ENCODE measurements around the gene PPP2R3C.
"Not testable (repeated sequence)": the region's sequence is repeated elsewhere in the genome, so short reads cannot be mapped to it uniquely, and the experiment has no call there.

The PPP2R3C gene

DNA sequence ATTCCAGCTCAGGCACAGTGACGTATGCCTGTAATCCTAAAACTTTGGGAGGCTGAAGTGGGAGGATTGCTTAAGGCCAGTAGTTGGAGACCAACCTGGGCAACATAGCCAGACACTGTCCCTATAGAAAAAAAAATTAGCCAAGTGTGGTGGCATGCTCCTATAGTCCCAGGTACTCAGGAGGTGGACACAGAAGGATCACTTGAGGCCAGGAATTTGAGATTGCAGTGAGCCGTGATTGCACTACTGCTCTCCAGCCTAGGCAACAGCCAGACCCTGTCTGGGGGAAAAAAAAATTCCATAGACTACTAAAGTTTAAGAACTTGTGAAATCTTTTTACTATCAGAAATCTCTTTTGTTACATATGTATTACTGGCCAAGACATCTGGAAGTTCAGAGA, 69.2 kb downstream of the PPP2R3C start:
- no peak for DNase-seq (ENCODE audit: low read depth)

DNA sequence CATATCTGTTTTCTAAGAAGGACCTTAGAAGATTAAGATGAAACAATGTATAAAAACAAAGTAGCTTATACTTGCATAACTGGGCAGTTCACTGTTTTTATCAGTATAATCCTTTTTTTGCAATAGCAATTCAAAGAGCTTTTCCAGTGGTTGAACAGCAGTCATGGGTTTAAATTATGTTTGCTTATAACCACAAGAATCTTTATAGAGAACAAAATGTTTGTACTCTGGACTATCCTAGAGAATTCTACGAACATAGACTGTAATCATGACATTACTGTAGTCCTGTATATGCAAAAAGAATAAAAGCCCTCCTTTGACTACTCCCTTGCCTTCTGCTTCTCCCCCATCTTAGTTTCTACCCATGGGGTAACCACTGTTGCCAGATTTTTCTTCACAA, 70.0 kb downstream of the PPP2R3C start:
- peak; percentile 89 for DNase-seq (ENCODE audit: low read depth)

- peak; percentile 72 for DNase-seq (ENCODE audit: low read depth)
Measured at GRCh38 chr14:35050652-35051051, 71.1 kb downstream of the PPP2R3C start.

DNA sequence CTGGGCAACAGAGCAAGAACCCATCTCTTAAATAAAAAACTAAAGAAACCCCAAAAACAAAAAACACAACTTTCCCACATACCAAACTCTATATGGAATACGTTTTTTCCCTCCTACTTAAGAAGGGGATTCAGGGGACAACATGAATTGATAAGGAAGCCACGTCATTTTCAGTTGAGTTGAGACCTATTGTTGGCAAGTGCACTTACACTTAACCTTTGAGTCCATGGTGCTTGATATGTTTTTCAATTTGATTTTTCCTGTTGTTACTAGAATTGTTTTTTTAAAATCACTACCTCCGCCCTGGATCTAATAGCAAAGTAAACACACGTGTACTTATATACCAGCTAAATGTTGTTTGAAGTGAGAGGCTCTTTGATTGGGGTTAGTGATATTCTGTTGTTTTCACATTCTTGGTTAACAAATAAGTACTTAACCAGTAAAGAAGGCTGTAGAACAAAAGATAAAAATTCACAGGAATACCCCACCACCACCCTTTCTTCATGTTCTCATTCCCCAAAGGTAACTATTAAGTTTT, 73.7 kb downstream of the PPP2R3C start:
- no peak for DNase-seq (ENCODE audit: low read depth)

DNA sequence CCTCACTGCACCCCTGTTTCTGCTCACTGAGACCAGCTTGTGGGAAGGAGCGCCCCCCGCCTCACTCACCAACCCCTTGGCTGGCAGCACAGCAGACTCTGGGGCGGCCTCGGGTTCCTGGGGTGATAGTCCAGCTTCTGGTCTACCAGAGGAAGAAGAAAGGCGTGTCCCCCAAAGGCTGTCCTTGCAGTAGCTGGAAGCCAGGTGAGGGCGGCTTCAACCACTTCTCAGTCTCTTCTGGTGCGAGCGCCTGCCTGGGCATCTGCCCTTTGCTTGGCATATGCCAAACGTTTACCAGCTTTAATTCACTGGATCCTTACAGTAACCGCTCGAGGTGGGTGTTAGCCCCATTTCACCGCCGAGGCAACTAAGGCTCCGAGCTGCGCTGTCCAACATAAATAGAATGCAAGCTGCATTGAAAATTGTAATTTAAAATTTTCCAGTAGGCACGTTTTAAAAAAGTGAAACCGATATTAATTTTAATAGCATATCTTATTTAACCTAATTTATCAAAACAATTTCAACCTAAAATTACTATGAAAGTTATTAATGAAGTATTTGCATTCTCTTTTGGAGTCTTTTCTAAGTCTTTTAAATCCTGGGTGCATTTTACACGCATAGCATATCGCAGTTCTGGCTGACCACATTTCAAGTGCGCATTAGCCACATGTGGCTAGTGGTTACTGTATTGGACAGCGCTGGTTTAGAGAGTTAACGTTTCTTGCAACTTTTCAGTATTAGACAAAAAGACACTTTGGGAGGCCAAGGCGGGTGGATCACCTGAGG, 74.8 kb downstream of the PPP2R3C start:
- DNase-seq (ENCODE audit: low read depth), result peak; percentile 56

DNA sequence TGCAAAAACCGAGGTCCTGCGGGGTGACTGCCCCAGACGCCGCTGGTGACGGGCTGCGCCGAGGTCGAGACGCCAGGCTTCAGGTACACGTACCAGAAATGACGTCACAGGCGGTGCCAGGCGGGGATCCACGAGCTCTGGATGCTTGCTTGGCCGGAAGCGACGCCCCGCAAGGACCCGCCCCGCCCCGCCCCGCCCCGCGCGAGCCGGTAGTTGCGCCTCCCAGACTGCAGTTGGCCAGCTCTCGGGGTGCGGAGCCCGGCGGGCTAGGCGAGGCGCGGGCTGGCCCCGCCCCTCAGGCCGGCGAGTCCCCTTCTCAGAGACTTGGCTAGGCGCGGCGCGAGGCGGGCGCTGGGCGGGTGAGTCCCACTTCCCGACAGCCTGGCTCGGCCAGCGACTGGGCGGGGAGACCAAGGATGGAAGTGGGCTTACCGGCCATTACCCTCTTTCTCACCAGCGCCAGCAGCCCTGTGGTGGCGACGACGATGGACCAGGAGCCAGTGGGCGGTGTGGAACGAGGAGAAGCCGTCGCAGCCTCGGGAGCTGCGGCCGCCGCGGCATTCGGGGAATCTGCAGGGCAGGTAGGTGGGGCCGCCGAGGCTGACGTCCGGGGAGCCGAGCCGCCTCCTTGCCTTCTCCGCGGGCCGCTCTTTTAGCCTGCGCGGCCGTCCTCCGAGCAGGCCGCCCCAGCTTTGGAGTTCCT, 75.6 kb downstream of the PPP2R3C start, which contains the start of gene FAM177A1:
Gene FAM177A1, plus strand, starts transcription at position 225 of the 703 bp plus-strand sequence. Its CDS starts 192 bp downstream, at position 417.
- DNase-seq (ENCODE audit: low read depth), result peak; percentile 99

DNA sequence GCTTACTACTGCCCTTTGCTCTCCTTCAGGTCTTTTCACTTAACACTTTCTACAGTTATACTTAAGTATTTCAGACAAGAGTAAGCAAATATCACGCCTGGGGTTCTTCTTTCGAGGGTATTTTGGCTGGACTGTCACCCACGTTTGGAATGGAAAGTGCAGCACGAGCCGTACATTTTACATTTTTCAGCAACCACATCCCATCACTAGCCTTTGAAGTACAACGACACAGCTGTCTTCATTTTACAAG, 76.1 kb downstream of the PPP2R3C start:
- DNase-seq (ENCODE audit: low read depth), result no peak

- peak; percentile 84 for DNase-seq (ENCODE audit: low read depth)
Measured at GRCh38 chr14:35044939-35045797, 76.6 kb downstream of the PPP2R3C start.

DNA sequence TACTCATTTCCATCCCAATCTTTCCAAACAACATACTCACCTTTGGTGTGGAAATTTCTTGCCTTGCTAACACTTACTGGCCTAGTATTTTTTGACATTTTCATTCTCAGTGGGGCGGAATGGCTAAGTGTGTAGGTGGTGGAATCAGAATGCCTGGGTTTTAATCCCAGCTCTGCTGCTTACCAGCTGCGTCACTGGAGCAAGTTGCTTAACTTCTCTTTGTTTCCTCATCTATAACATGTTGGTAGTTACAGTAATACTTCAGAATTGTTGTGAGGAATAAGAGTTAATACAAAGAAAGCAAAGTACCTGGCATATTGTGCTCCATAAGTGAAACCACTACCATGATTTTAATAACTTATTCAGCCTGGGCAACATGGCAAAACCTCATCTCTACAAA, 78.7 kb downstream of the PPP2R3C start:
- peak; percentile 42 for DNase-seq (ENCODE audit: low read depth)

DNA sequence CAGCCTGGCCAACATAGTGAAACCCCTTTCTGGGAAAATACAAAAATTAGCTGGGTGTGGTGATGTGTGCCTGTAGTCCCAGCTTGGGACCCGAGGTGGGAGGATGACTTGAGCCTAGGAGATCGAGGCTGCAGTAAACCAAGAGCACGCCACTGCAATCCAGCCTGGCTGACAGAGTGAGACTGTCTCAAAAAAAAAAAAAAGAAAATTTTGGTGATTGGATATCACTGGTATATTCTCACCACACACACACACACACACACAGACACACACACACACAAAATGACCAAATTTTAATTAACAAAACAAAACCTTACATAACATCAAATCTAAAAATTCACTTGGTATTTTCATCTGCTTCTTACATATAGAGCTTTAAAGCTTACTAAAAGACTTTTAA, 79.2 kb downstream of the PPP2R3C start:
- DNase-seq (ENCODE audit: low read depth), result no peak

GRCh38 chr14:35038312-35038711, 83.5 kb downstream of the PPP2R3C start:
- DNase-seq (ENCODE audit: low read depth), result not testable (repeated sequence)

Measured in iris pigment epithelial cell (primary cell).